ENCODE results near the gene PLCXD1.

PLCXD1 gene

GRCh38 chrX:283115-283845, 2.1 kb downstream of the PLCXD1 start:
- DNase-seq = peak; percentile 91
- Mint-ChIP-seq H3K4me3 (peak overlapping the region; percentile 89), H3K27ac (peak overlapping the region; percentile 90), H3K9me3 (no peaks in the 10 kb centered on the region), H3K27me3 (ENCODE audit: low read depth, poor library complexity) (peaks cover 12% of the 10 kb centered on the region), H3K4me1 (peaks cover 37% of the 10 kb centered on the region), H3K36me3 (ENCODE audit: low read depth) (peaks cover 42% of the 10 kb centered on the region)
- no peak for TF ChIP-seq CTCF (IDR thresholded peaks at IDR 0.05)

DNA sequence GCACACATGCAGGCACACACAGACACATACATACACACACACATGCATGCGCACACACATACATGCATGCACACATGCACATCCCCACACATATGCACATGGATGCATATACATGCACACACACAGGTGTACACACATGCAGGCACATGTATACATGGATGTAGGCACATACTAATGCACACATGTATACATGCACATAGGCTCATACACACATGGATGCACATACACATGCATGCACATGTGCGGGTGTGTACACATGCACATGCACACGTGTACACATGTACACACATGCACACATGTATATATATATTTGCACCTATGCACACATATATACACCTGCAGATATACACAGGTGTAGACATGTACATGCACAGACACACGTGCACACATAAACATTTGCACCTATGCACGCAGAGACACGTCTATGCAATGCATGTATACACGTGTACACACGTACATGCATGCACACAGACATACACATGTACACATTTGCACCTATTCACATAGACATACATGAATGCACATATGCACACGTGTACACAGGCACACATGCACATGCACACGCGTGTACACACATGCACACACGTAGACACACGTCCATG, 4.0 kb downstream of the PLCXD1 start:
- Mint-ChIP-seq H3K27me3 (ENCODE audit: low read depth, poor library complexity) (peaks cover 3% of the 10 kb centered on the region), H3K4me1 (peaks cover 22% of the 10 kb centered on the region), H3K9me3 (no peaks in the 10 kb centered on the region), H3K36me3 (ENCODE audit: low read depth) (peaks cover 53% of the 10 kb centered on the region), H3K27ac (no peak overlapping the region), H3K4me3 (peak overlapping the region; percentile 13)
- TF ChIP-seq CTCF (IDR thresholded peaks at IDR 0.05) = no peak
- no peak for DNase-seq

DNA sequence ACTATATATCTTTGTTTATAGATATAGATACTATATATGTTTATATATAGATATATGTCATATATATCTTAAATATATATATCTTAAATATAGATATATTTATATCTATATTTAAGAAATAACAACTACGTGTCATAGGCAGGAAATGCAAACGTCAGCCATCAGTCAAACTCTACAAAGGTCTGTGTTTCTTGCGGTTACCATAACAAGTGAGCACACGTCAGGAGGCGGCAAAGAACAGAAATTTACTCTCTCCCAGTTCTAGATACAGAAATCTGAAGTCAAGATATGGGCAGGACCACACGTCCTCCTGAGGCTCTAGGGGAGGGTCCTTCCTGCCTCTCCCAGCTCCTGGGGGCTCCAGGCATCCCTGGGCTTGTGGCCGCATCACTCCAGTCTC, 6.5 kb downstream of the PLCXD1 start:
- peaks cover 9% of the 10 kb centered on the region for H3K9me3 Mint-ChIP-seq
- no peak for DNase-seq
- H3K4me1 Mint-ChIP-seq = peaks cover 16% of the 10 kb centered on the region
- no peak overlapping the region for H3K27ac Mint-ChIP-seq
- no peaks in the 10 kb centered on the region for H3K27me3 Mint-ChIP-seq (ENCODE audit: low read depth, poor library complexity)
- no peak for TF ChIP-seq CTCF (IDR thresholded peaks at IDR 0.05)
- H3K36me3 Mint-ChIP-seq (ENCODE audit: low read depth) = peaks cover 78% of the 10 kb centered on the region
- no peak overlapping the region for H3K4me3 Mint-ChIP-seq

DNA sequence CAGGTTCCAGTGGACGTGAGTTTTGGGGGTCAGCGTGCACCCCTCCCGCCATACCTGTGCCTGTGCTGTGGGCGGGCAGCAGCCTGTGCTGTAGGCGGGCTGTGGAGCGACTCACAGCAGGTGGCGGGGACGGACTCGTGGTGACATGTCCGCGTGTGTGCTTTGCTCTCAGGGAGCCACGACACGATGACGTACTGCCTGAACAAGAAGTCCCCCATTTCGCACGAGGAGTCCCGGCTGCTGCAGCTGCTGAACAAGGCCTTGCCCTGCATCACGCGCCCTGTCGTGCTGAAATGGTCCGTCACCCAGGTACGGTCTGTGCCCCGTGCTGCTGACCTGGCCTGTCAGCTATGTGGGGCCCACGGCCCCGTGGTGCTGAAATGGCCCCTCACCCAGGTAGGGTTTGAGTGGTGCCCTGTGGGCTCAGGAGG, 7.4 kb downstream of the PLCXD1 start:
- Mint-ChIP-seq H3K27ac (no peak overlapping the region), H3K4me3 (no peak overlapping the region), H3K9me3 (peaks cover 18% of the 10 kb centered on the region), H3K27me3 (ENCODE audit: low read depth, poor library complexity) (peaks cover under 1% of the 10 kb centered on the region), H3K4me1 (peaks cover 16% of the 10 kb centered on the region), H3K36me3 (ENCODE audit: low read depth) (peaks cover 87% of the 10 kb centered on the region)
- no peak for TF ChIP-seq CTCF (IDR thresholded peaks at IDR 0.05)
- DNase-seq = no peak

GRCh38 chrX:290476-291166, 9.4 kb downstream of the PLCXD1 start:
- Mint-ChIP-seq H3K9me3 (peaks cover 21% of the 10 kb centered on the region), H3K27me3 (ENCODE audit: low read depth, poor library complexity) (peaks cover 3% of the 10 kb centered on the region), H3K36me3 (ENCODE audit: low read depth) (peaks cover 90% of the 10 kb centered on the region), H3K27ac (no peak overlapping the region), H3K4me3 (no peak overlapping the region), H3K4me1 (peaks cover 12% of the 10 kb centered on the region)
- no peak for TF ChIP-seq CTCF (IDR thresholded peaks at IDR 0.05)
- DNase-seq = no peak

Measured in nephron progenitor cell (in vitro differentiated cells).